ENCODE measurements around the gene ZACN. TPM values are rescaled to one million over a fixed set of nuclear protein-coding genes. Genes with fewer than 3 reads are reported as not detected.
A peak's percentile ranks its signal among the peaks of the same experiment; 100 is the strongest.

The ZACN gene
- total and polyA plus RNA-seq, 10 donors = 0.17 to 1.9 (median 1.0) TPM; not detected in 5

DNA sequence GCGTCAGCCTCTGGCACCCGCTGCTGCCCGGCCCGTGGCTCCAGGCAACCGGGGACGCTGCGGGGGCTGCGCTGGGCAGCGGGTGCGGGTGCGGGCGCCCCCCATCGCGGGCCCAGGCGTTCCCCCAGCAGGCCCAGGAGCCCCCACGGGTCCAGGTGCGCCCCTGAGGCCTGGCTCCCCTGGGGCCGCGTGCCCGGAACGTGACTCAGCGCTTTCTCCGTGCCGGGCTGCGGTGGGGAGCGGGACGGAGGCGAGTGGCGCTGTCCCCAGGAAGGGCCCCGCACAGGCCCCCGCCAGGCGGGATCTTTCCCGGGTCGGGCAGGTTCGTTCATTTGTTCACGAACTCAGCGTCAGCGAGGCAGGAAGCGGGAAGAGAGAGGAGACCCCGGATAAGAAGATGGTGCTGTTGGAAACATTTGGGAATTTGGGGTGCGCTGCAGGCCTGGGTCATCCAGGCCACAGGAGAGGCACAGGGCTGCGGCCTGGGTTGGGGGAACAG, 43.0 kb downstream of the ZACN start:
- TF ChIP-seq, protein P1, sequence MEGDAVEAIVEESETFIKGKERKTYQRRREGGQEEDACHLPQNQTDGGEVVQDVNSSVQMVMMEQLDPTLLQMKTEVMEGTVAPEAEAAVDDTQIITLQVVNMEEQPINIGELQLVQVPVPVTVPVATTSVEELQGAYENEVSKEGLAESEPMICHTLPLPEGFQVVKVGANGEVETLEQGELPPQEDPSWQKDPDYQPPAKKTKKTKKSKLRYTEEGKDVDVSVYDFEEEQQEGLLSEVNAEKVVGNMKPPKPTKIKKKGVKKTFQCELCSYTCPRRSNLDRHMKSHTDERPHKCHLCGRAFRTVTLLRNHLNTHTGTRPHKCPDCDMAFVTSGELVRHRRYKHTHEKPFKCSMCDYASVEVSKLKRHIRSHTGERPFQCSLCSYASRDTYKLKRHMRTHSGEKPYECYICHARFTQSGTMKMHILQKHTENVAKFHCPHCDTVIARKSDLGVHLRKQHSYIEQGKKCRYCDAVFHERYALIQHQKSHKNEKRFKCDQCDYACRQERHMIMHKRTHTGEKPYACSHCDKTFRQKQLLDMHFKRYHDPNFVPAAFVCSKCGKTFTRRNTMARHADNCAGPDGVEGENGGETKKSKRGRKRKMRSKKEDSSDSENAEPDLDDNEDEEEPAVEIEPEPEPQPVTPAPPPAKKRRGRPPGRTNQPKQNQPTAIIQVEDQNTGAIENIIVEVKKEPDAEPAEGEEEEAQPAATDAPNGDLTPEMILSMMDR (IDR thresholded peaks at IDR 0.05 in 8 of 11, conservative IDR thresholded peaks at IDR 0.05 in 3 of 11) = no peak
- TF ChIP-seq POLR2AphosphoS5 (IDR thresholded peaks at IDR 0.05) = peak in 1 of 3 donors; percentile 6
- TF ChIP-seq POLR2A (IDR thresholded peaks at IDR 0.05) = no peak
- Histone ChIP-seq H3K27me3 (replicated peaks in 1 of 7) (peaks cover 0 to 5% (median 0%) of the 10 kb centered on the region in 7 donors), H3K4me3 (peak overlapping the region in 7 of 8 donors; percentile 18 to 68 (median 36)), H3K9me3 (no peaks in the 10 kb centered on the region), H3K4me1 (peaks cover 5 to 25% (median 16%) of the 10 kb centered on the region in 6 donors), H3K27ac (peak overlapping the region in 6 of 8 donors; percentile 36 to 69 (median 58)), H3K36me3 (no peaks in the 10 kb centered on the region)
- 18 to 41% (median 28%) methylated on average over 20 to 42 of the region's 42 CpGs for whole genome bisulfite sequencing, 5 donors
- intact Hi-C loops (cut with DNase I; ENCODE audit: low total_unique reads) = loop anchor here (5.0 kb wide), 1 partner anchor 60 kb away; no protein-coding TSS in a partner anchor
- peak; percentile 82 for DNase-seq

DNA sequence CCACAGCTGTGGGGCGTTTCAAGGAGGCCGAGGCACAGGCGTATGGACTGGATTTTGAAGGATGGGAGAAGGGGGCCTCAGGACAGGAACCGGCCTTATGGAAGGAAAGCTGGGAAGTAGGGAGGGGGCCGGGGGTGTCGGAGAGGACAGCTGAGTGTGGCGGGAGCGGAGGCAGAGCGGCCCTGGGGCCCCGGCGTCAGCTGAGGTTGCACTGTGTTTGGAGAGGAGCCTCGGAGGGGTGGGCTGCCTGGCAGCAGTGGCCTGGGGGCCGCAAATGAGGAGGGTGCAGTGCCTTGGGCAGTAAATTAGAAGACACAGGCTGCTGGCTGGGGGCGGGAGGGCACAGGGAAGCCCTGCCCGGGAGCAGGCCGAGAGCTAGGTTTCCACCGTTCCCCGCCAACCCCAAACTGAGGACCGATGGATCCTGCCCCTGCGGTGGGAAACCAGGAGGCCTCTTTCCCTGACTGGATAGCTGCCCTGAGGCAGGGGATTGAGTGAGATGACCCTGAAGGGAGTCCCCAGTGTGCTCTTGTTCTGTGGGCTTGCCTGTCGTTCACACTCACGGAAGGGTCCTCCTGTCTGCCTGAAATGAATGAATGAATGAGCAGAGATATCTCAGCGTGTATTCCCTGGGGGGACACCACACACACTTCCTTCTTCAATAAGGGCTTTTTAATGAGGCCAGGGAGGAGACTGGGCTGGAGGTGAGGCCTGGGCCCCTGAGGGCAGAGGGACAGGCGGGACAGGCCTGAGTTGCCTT, 43.6 kb downstream of the ZACN start:
- intact Hi-C loops (cut with DNase I; ENCODE audit: low total_unique reads) = loop anchor here (5.0 kb wide), 1 partner anchor 60 kb away; no protein-coding TSS in a partner anchor
- TF ChIP-seq, protein P1 (IDR thresholded peaks at IDR 0.05 in 8 of 11, conservative IDR thresholded peaks at IDR 0.05 in 3 of 11) = no peak
- TF ChIP-seq POLR2AphosphoS5 (IDR thresholded peaks at IDR 0.05) (no peak), POLR2A (IDR thresholded peaks at IDR 0.05) (no peak)
- Histone ChIP-seq H3K27ac (peak overlapping the region in 3 of 8 donors; percentile 60 to 69 (median 68)), H3K9me3 (no peaks in the 10 kb centered on the region), H3K4me3 (no peak overlapping the region), H3K4me1 (peaks cover 5 to 25% (median 16%) of the 10 kb centered on the region in 6 donors), H3K36me3 (no peaks in the 10 kb centered on the region), H3K27me3 (replicated peaks in 1 of 7) (peaks cover 0 to 5% (median 0%) of the 10 kb centered on the region in 7 donors)
- 87 to 91% (median 90%) methylated on average over 22 to 24 of the region's 24 CpGs for WGBS, 5 donors
- no peak for DNase-seq

DNA sequence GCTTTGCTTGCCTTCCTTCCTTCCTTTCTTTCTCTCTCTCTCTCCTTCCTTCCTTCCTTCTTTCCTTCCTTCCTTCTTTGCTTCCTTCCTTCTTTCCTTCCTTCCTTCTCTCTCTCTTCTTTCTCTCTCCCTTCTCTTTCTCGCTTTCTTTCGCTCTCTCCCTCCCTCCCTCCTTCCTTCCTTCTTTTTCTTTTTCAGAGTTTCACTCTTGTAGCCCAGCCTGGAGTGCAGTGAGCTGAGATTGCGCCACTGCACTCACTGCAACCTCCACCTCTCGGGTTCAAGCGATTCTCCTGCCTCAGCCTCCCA, 44.2 kb downstream of the ZACN start:
- 63 to 78% (median 68%) methylated on average over 5 of the region's 5 CpGs for WGBS, 5 donors
- intact Hi-C loops (cut with DNase I; ENCODE audit: low total_unique reads) = loop anchor here (5.0 kb wide), 1 partner anchor 59 kb away; no protein-coding TSS in a partner anchor
- Histone ChIP-seq H3K4me3 (no peak overlapping the region), H3K9me3 (no peaks in the 10 kb centered on the region), H3K27me3 (replicated peaks in 1 of 7) (peaks cover 0 to 5% (median 0%) of the 10 kb centered on the region in 7 donors), H3K36me3 (no peaks in the 10 kb centered on the region), H3K27ac (peak overlapping the region in 1 of 8 donors; percentile 68), H3K4me1 (peaks cover 5 to 25% (median 16%) of the 10 kb centered on the region in 6 donors)
- no peak for DNase-seq
- TF ChIP-seq, protein P1 (IDR thresholded peaks at IDR 0.05 in 8 of 11, conservative IDR thresholded peaks at IDR 0.05 in 3 of 11) = no peak
- TF ChIP-seq POLR2A (IDR thresholded peaks at IDR 0.05) (no peak), POLR2AphosphoS5 (IDR thresholded peaks at IDR 0.05) (no peak)
